K562 (cell line): ENCODE measurements around the gene OR2V2. TPM values are rescaled to one million over a fixed set of nuclear protein-coding genes. Genes with fewer than 3 reads are reported as not detected.

Experiments used
- AFF4 ChIP-seq: sonication (generic); formaldehyde crosslinking; IDR thresholded peaks from 2 replicates; pipeline ENCODE4 v1.8.0; 2023; ENCODE audit warnings: mild to moderate bottlenecking, missing genetic modification reagents
- CBFB ChIP-seq: sonication (generic); formaldehyde crosslinking; IDR thresholded peaks from 2 replicates; pipeline ENCODE4 v1.4.0; 2020; ENCODE audit warnings: mild to moderate bottlenecking, missing genetic modification reagents
- CREB1 ChIP-seq, 2 experiments: sonication (generic) in 1 of 2; formaldehyde crosslinking in 1 of 2; IDR thresholded peaks; 2 replicates each; pipeline versions ENCODE4 v1.6.1 to v1.8.0; 2012 to 2022; ENCODE audit warnings: inconsistent platforms in 1 of 2, mild to moderate bottlenecking in 1 of 2, missing genetic modification reagents in 1 of 2, moderate library complexity in 1 of 2
- ELF4 ChIP-seq: fragments of 450-650 bp; formaldehyde crosslinking; IDR thresholded peaks from 2 replicates; pipeline ENCODE4 v1.4.0; 2022; ENCODE audit warnings: missing genetic modification characterization
- KDM2B ChIP-seq: fragments of 250-450 bp; sonication (Bioruptor Pico); IDR thresholded peaks from 2 replicates; pipeline ENCODE4 v1.8.0; 2021; ENCODE audit warnings: mild to moderate bottlenecking, moderate library complexity
- NELFE ChIP-seq: IDR thresholded peaks from 2 replicates; pipeline ENCODE4 v1.6.1; 2011; ENCODE audit warnings: mild to moderate bottlenecking; ENCODE audit not compliant: insufficient read depth, insufficient read length
- PATZ1 ChIP-seq: fragments of 250-450 bp; sonication (Bioruptor Pico); IDR thresholded peaks from 2 replicates; pipeline ENCODE4 v1.5.0; 2020; ENCODE audit warnings: mild to moderate bottlenecking, borderline replicate concordance
- RFX5 ChIP-seq: IDR thresholded peaks from 2 replicates; pipeline ENCODE4 v1.6.1; 2011; ENCODE audit warnings: low read depth, mild to moderate bottlenecking, improper control_type of control experiment, low read length
- TFE3 ChIP-seq: fragments of 450-650 bp; formaldehyde crosslinking; IDR thresholded peaks from 2 replicates; pipeline ENCODE4 v1.4.0; 2020; ENCODE audit warnings: mild to moderate bottlenecking, mixed read lengths
- ZBTB12 ChIP-seq: fragments of 250-450 bp; sonication (Bioruptor Pico); IDR thresholded peaks from 2 replicates; pipeline ENCODE4 v1.4.0; 2020
- ZBTB26 ChIP-seq: fragments of 450-650 bp; formaldehyde crosslinking; IDR thresholded peaks from 2 replicates; pipeline ENCODE4 v1.4.0; 2022; ENCODE audit warnings: missing genetic modification characterization
- ZNF639 ChIP-seq, 2 experiments: fragments of 200-800 bp in 1 of 2; sonication (Bioruptor generic) in 1 of 2; sonication (generic) in 1 of 2; formaldehyde crosslinking in 1 of 2; IDR thresholded peaks in 1 of 2; conservative IDR thresholded peaks in 1 of 2; 2 replicates each; pipeline versions ENCODE4 v1.5.0 to v1.6.1; 2016 to 2020; ENCODE audit warnings: missing compliant biosample characterization in 1 of 2, missing genetic modification characterization in 1 of 2, missing genetic modification reagents in 1 of 2
- polyA plus RNA-seq, 8 experiments: library from polyadenylated mRNA; depleted of rRNA in 4 of 8; stranded (reverse) in 5 of 8; unstranded in 3 of 8; fragments of >200 nt; fragmentation: Nextera tagmentation in 2 of 8; fragmentation: Illumina TruSeq in 1 of 8; extraction: Ambion mirVana in 2 of 8; extraction: Trizol in 1 of 8; gene quantifications; 2 replicates each; pipeline versions ENCODE4 v1.2.1 to v1.2.3, GENCODE V29; 2011 to 2014; ENCODE audit warnings: inconsistent platforms in 1 of 8, missing spikeins in 1 of 8
- total RNA-seq, 7 experiments: library from RNA; depleted of rRNA in 6 of 7; stranded (reverse); fragments of >200 nt in 6 of 7; fragmentation: Illumina TruSeq in 2 of 7; extraction: Trizol in 2 of 7; gene quantifications; 2 replicates each; pipeline versions ENCODE4 v1.2.1 to v1.2.3, GENCODE V29; 2011 to 2021; ENCODE audit warnings: low replicate concordance in 1 of 7

OR2V2 gene
- total and polyA plus RNA-seq, 9 of the 15 experiments (the other 6 are each of a cell fraction or from before 2014, with no cell fraction given): 0.01 TPM; not detected in 8

- TF ChIP-seq AFF4 (no peak), TFE3 (CRISPR knock-in tag) (no peak), PATZ1 (CRISPR knock-in tag) (no peak), KDM2B (no peak), ELF4 (CRISPR knock-in tag) (no peak), CREB1 (IDR thresholded peaks at IDR 0.05) (peak; percentile 29; the same call in 1 of the 2 replicates), CREB1 (CRISPR knock-in tag; IDR thresholded peaks at IDR 0.05) (no peak), NELFE (no peak), ZNF639 (CRISPR knock-in tag; conservative IDR thresholded peaks at IDR 0.05 in 1 of 2, IDR thresholded peaks at IDR 0.05 in 1 of 2) (0 out of 4 replicates have a peak, but pooled peaks of 1 of the 2 experiments have one; percentile 23), ZBTB12 (CRISPR knock-in tag) (0 out of 2 replicates have a peak, but pooled peaks have one; percentile 13), RFX5 (peak; percentile 45; the same call in 1 of the 2 replicates), ZBTB26 (CRISPR knock-in tag) (no peak), CBFB (CRISPR knock-in tag) (no peak)
Observed at GRCh38 chr5:181207214-181207959, 60.0 kb downstream of the OR2V2 start (continued).
